ENCODE measurements around the gene LRRC3C. TPM values are rescaled to one million over a fixed set of nuclear protein-coding genes. Genes with fewer than 3 reads are reported as not detected.

Gene LRRC3C
- polyA plus RNA-seq, 3 donors: not detected

- peaks cover 2 to 4% (median 2%) of the 10 kb centered on the region in 3 donors for H3K27me3 Mint-ChIP-seq (ENCODE audit: low read depth in 3 of 3)
- no peaks in the 10 kb centered on the region for H3K9me3 Mint-ChIP-seq
- no peaks in the 10 kb centered on the region for H3K4me1 ChIP-seq (ENCODE audit: control insufficient read depth in 1 of 2, insufficient read depth in 2 of 2, low read length in 2 of 2)
- DNase-seq: no peak
- H3K9ac ChIP-seq (ENCODE audit: insufficient read depth, low read length, poor library complexity, severe bottlenecking): no peak overlapping the region
- H4K20me1 ChIP-seq (ENCODE audit: insufficient read depth, low read length): no peaks in the 10 kb centered on the region
- no peak overlapping the region for H3K4me3 Mint-ChIP-seq
- H3K27ac ChIP-seq (ENCODE audit: low read depth in 1 of 2, low read length in 2 of 2): no peak overlapping the region
- no CpG with 5 or more reads among the region's 3 CpGs for WGBS (ENCODE audit: insufficient coverage)
- H3K27me3 ChIP-seq (ENCODE audit: control insufficient read depth in 2 of 2, insufficient read depth in 2 of 2, low read length in 2 of 2): no peaks in the 10 kb centered on the region
- intact Hi-C loops (cut with micrococcal nuclease): no loop called here
- H3K36me3 ChIP-seq (replicated peaks in 1 of 2; ENCODE audit: control insufficient read depth in 1 of 2, insufficient read depth in 2 of 2, low read length in 2 of 2): no peaks in the 10 kb centered on the region
- no peaks in the 10 kb centered on the region for H3K79me2 ChIP-seq (ENCODE audit: insufficient read depth, low read length)
- no peak overlapping the region for H3K4me2 ChIP-seq (replicated peaks; ENCODE audit: extremely low read depth, low read length, poor library complexity, severe bottlenecking)
- no peak overlapping the region for H2AFZ ChIP-seq (ENCODE audit: insufficient read depth, low read depth, low read length, poor library complexity, severe bottlenecking)
- no peak for TF ChIP-seq CTCF (IDR thresholded peaks at IDR 0.05)
- no peak overlapping the region for H3K27ac Mint-ChIP-seq
- H3K4me3 ChIP-seq (replicated peaks in 1 of 3; ENCODE audit: low read depth in 2 of 3, low read length in 3 of 3): no peak overlapping the region
- H3K4me1 Mint-ChIP-seq: peaks cover 2% of the 10 kb centered on the region
- H3K9me3 ChIP-seq (replicated peaks in 1 of 2; ENCODE audit: control insufficient read depth in 1 of 2, insufficient read depth in 1 of 2, low read length in 2 of 2): no peaks in the 10 kb centered on the region
- no peaks in the 10 kb centered on the region for H3K36me3 Mint-ChIP-seq
Measured at GRCh38 chr17:39939106-39939505, 11.6 kb downstream of the LRRC3C start.

- no peak overlapping the region for H3K4me3 Mint-ChIP-seq
- Histone ChIP-seq H3K9ac (ENCODE audit: insufficient read depth, low read length, poor library complexity, severe bottlenecking) (no peak overlapping the region), H2AFZ (ENCODE audit: insufficient read depth, low read depth, low read length, poor library complexity, severe bottlenecking) (peak overlapping the region; percentile 26)
Measured at GRCh38 chr17:39939588-39940419, 12.3 kb downstream of the LRRC3C start.

More at GRCh38 chr17:39939588-39940419, 12.3 kb downstream of the LRRC3C start:
- no peaks in the 10 kb centered on the region for H3K79me2 ChIP-seq (ENCODE audit: insufficient read depth, low read length)
- no peaks in the 10 kb centered on the region for H3K9me3 Mint-ChIP-seq
- H3K9me3 ChIP-seq (replicated peaks in 1 of 2; ENCODE audit: control insufficient read depth in 1 of 2, insufficient read depth in 1 of 2, low read length in 2 of 2): no peaks in the 10 kb centered on the region
- no peaks in the 10 kb centered on the region for H3K36me3 Mint-ChIP-seq
- intact Hi-C loops (cut with micrococcal nuclease): no loop called here
- no peaks in the 10 kb centered on the region for H3K4me1 ChIP-seq (ENCODE audit: control insufficient read depth in 1 of 2, insufficient read depth in 2 of 2, low read length in 2 of 2)
- H3K36me3 ChIP-seq (replicated peaks in 1 of 2; ENCODE audit: control insufficient read depth in 1 of 2, insufficient read depth in 2 of 2, low read length in 2 of 2): no peaks in the 10 kb centered on the region
- H3K4me3 ChIP-seq (replicated peaks in 1 of 3; ENCODE audit: low read depth in 2 of 3, low read length in 3 of 3): no peak overlapping the region
- H3K27ac ChIP-seq (ENCODE audit: low read depth in 1 of 2, low read length in 2 of 2): no peak overlapping the region
- H3K4me1 Mint-ChIP-seq: peaks cover 2% of the 10 kb centered on the region
- no peaks in the 10 kb centered on the region for H3K27me3 ChIP-seq (ENCODE audit: control insufficient read depth in 2 of 2, insufficient read depth in 2 of 2, low read length in 2 of 2)
- peak; percentile 48 for TF ChIP-seq CTCF (IDR thresholded peaks at IDR 0.05)
- H3K27ac Mint-ChIP-seq: no peak overlapping the region
- 63% methylated on average over 4 of the region's 6 CpGs for WGBS (ENCODE audit: insufficient coverage)
- H3K27me3 Mint-ChIP-seq (ENCODE audit: low read depth in 3 of 3): peaks cover 3 to 4% (median 3%) of the 10 kb centered on the region in 3 donors
- DNase-seq: peak in 1 of 3 donors; percentile 20
- H3K4me2 ChIP-seq (replicated peaks; ENCODE audit: extremely low read depth, low read length, poor library complexity, severe bottlenecking): no peak overlapping the region
- no peaks in the 10 kb centered on the region for H4K20me1 ChIP-seq (ENCODE audit: insufficient read depth, low read length)
